ENCODE results near the gene MST1R. TPM values are rescaled to one million over a fixed set of nuclear protein-coding genes. Genes with fewer than 3 reads are reported as not detected.

MST1R gene
- total and polyA plus RNA-seq, 2 experiments from 2014 or later = 2.2 to 3.4 TPM

DNA sequence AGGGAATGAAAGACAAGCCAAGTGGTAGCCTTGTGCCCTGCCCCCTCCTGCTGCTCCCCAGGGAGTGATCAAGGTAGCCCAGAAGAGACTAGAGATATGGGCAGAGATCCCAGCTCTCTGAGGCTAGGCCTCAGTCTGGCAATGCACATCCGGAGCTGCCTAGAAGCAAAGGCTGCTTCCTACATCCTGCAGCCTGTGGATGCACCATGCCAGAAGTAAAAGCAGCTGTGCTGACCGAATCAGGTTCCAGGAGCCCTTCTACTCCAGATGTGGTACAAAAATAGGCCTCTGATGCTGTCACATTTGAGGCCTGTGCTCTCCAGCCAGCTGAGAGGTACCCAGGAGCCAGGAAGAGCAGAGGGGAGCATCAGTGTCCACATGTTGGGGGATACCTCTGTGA lies 63.3 kb downstream of the MST1R start:
- Histone ChIP-seq H3K27ac (no peak overlapping the region), H3K27me3 (no peaks in the 10 kb centered on the region), H3K4me1 (ENCODE audit: low read depth) (no peaks in the 10 kb centered on the region), H3K9me3 (ENCODE audit: low read depth) (no peaks in the 10 kb centered on the region), H3K36me3 (no peaks in the 10 kb centered on the region), H3K4me3 (no peak overlapping the region)
- no peak for TF ChIP-seq CTCF (IDR thresholded peaks at IDR 0.05; ENCODE audit: low read depth, low read length)
- peak in 1 of 2 donors; percentile 11 for DNase-seq (ENCODE audit: low read depth in 1 of 2, low spot score in 1 of 2)

DNA sequence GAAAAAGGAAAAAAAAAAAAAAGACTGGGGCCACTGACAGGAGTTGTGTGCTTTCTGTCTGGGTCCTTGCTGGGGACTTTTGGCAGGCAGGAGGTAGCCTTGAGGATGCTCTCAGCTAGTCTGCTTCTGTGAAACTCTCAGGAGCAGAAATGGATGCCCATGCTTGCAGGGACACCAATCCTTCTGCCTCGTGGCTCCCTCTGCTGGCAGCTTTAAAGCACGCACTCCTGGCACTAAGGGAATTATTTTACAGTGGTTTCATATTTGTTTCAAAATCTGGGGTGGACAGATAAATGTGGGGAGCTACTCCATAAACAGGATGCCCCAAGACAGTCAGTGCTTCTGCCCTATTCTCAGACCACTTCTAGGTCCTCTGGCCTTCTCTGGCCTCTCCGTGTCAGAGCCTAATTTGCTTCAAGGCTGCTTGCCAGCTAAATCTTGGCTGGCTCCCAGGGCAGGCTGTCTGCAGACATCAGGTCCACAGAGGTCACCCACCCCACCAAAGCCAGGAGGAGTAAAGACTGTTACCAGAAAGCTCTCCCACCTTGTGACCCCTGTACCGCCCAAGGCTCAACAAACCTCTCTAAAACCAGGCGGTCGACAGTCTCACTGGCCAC lies 64.4 kb downstream of the MST1R start:
- H3K36me3 ChIP-seq = no peaks in the 10 kb centered on the region
- H3K9me3 ChIP-seq (ENCODE audit: low read depth) = no peaks in the 10 kb centered on the region
- peak; percentile 83 to 89 for DNase-seq (ENCODE audit: low read depth in 1 of 2, low spot score in 1 of 2)
- TF ChIP-seq CTCF (IDR thresholded peaks at IDR 0.05; ENCODE audit: low read depth, low read length) = peak; percentile 91
- no peak overlapping the region for H3K27ac ChIP-seq
- H3K4me1 ChIP-seq (ENCODE audit: low read depth) = no peaks in the 10 kb centered on the region
- no peaks in the 10 kb centered on the region for H3K27me3 ChIP-seq
- no peak overlapping the region for H3K4me3 ChIP-seq

Other genes starting within 250 kb of the MST1R start
- 165 and 185 TPM in 2 replicates for gene APEH, start 229.5 kb downstream of the MST1R start, total RNA-seq
- gene APEH, start 229.5 kb downstream of the MST1R start, polyA plus RNA-seq = 216 and 247 TPM in 2 replicates
- 41.5 and 48.7 TPM in 2 replicates for gene MST1, start 214.4 kb downstream of the MST1R start, total RNA-seq
- gene MST1, start 214.4 kb downstream of the MST1R start, polyA plus RNA-seq = 31.3 and 37.4 TPM in 2 replicates
- gene RNF123, start 214.3 kb downstream of the MST1R start, total RNA-seq = 41.7 and 51.1 TPM in 2 replicates
- gene RNF123, start 214.3 kb downstream of the MST1R start, polyA plus RNA-seq = 35.5 and 42.3 TPM in 2 replicates
- gene AMIGO3, start 184.2 kb downstream of the MST1R start, total RNA-seq = 2.3 and 5.2 TPM in 2 replicates
- 0.46 and 2.6 TPM in 2 replicates for gene AMIGO3, start 184.2 kb downstream of the MST1R start, polyA plus RNA-seq
- gene GMPPB, start 179.9 kb downstream of the MST1R start, total RNA-seq = 27.6 and 41.3 TPM in 2 replicates
- gene GMPPB, start 179.9 kb downstream of the MST1R start, polyA plus RNA-seq = 23.9 and 29.3 TPM in 2 replicates
- gene IP6K1, start 117.3 kb downstream of the MST1R start, total RNA-seq = 40.3 and 44.4 TPM in 2 replicates
- 24.4 and 30.1 TPM in 2 replicates for gene IP6K1, start 117.3 kb downstream of the MST1R start, polyA plus RNA-seq
- not detected in 2 replicates for gene CDHR4, start 104.0 kb downstream of the MST1R start, total RNA-seq
- gene CDHR4, start 104.0 kb downstream of the MST1R start, polyA plus RNA-seq = 0.27 TPM in 1 of 2 replicates, not detected in the other
- gene INKA1, start 100.6 kb downstream of the MST1R start, total RNA-seq = 4.3 and 5.9 TPM in 2 replicates
- 4.4 and 6.6 TPM in 2 replicates for gene INKA1, start 100.6 kb downstream of the MST1R start, polyA plus RNA-seq
- gene UBA7, start 89.9 kb downstream of the MST1R start, total RNA-seq = 1.5 and 5.4 TPM in 2 replicates
- gene UBA7, start 89.9 kb downstream of the MST1R start, polyA plus RNA-seq = 1.8 and 4.4 TPM in 2 replicates
- 6.6 and 13.3 TPM in 2 replicates for gene TRAIP, start 47.3 kb downstream of the MST1R start, total RNA-seq
- gene TRAIP, start 47.3 kb downstream of the MST1R start, polyA plus RNA-seq = 6.7 and 9.5 TPM in 2 replicates
- 0.09 and 0.32 TPM in 2 replicates for gene CAMKV, start 34.0 kb downstream of the MST1R start, total RNA-seq
- gene CAMKV, start 34.0 kb downstream of the MST1R start, polyA plus RNA-seq = 0.34 TPM in 1 of 2 replicates, not detected in the other
- 12.8 TPM in 2 replicates for gene MON1A, start 25.9 kb upstream of the MST1R start, total RNA-seq
- 13.3 and 19.7 TPM in 2 replicates for gene MON1A, start 25.9 kb upstream of the MST1R start, polyA plus RNA-seq
- 51.5 and 121 TPM in 2 replicates for gene RBM6, start 36.3 kb upstream of the MST1R start, total RNA-seq
- 62.7 and 89.4 TPM in 2 replicates for gene RBM6, start 36.3 kb upstream of the MST1R start, polyA plus RNA-seq
- 189 and 439 TPM in 2 replicates for gene RBM5, start 185.0 kb upstream of the MST1R start, total RNA-seq
- 130 and 172 TPM in 2 replicates for gene RBM5, start 185.0 kb upstream of the MST1R start, polyA plus RNA-seq